Breast epithelium (tissue), 4 donors: Measurements from ENCODE around the gene OSBPL10. TPM values are rescaled to one million over a fixed set of nuclear protein-coding genes. Genes with fewer than 3 reads are reported as not detected.

Experiments used
- DNase-seq, 2 donors: peaks; one replicate each; pipeline ENCODE4 v3.0.0-alpha.2; 2019; ENCODE audit warnings: low spot score in 2 of 2
- H3K27ac ChIP-seq, 2 donors: fragments of 200-600 bp; sonication (generic) in 1 of 2; one replicate each; pipeline ENCODE4 v1.5.1; 2016 to 2019; ENCODE audit warnings: mild to moderate bottlenecking in 1 of 2
- H3K27me3 ChIP-seq, 2 donors: fragments of 200-600 bp; sonication (generic) in 1 of 2; one replicate each; pipeline versions ENCODE4 v1.5.1 to v1.6.0; 2017 to 2019; ENCODE audit warnings: control low read depth in 1 of 2, mild to moderate bottlenecking in 1 of 2
- H3K36me3 ChIP-seq: fragments of 200-600 bp; one replicate; pipeline ENCODE4 v1.5.1; 2019
- H3K4me1 ChIP-seq, 2 donors: fragments of 200-600 bp; sonication (generic); one replicate each; pipeline ENCODE4 v1.5.1; 2016 to 2019; ENCODE audit warnings: control low read depth in 1 of 2
- H3K4me3 ChIP-seq, 3 donors: fragments of 200-600 bp; sonication (generic); 1 replicate in 2 of 3; 2 replicates in 1 of 3; pipeline ENCODE4 v1.5.1; 2016 to 2019; ENCODE audit warnings: mild to moderate bottlenecking in 3 of 3, moderate library complexity in 2 of 3
- H3K9me3 ChIP-seq, 2 donors: fragments of 200-600 bp; sonication (generic) in 1 of 2; one replicate each; pipeline ENCODE4 v1.5.1; 2016 to 2019; ENCODE audit warnings: control low read depth in 1 of 2
- POLR2A ChIP-seq: fragments of 450-650 bp; IDR thresholded peaks from one replicate; pipeline ENCODE4 v1.6.1; 2016; ENCODE audit warnings: antibody characterized with exemption, mild to moderate bottlenecking, moderate library complexity
- POLR2AphosphoS5 ChIP-seq, 3 donors: sonication (generic); formaldehyde crosslinking; IDR thresholded peaks; one replicate each; pipeline ENCODE4 v1.6.1; 2017; ENCODE audit warnings: antibody characterized with exemption in 3 of 3
- intact Hi-C: fragments of 100-400 bp; cut with DNase I; formaldehyde crosslinking; loops from one replicate; pipeline ENCODE4 v1.15.1; 2023; ENCODE audit warnings: low total_unique reads
- total RNA-seq, 3 donors: library from RNA; depleted of rRNA; stranded (reverse); fragments of >200 nt; gene quantifications; one replicate each; pipeline ENCODE4 v1.1.0, GENCODE V29; 2016
- TF ChIP-seq, protein P1 (sequence below), 3 donors: fragments of 450-650 bp; IDR thresholded peaks; one replicate each; pipeline ENCODE4 v1.5.1; 2016 to 2017; ENCODE audit warnings: antibody characterized with exemption in 3 of 3, mild to moderate bottlenecking in 3 of 3, moderate library complexity in 3 of 3

The OSBPL10 gene
- total RNA-seq, 3 donors from 2014 or later = 17.6 to 47.4 (median 26.5) TPM

GRCh38 chr3:31971607-31972006, 9.5 kb downstream of the OSBPL10 start:
- Histone ChIP-seq H3K36me3 (no peaks in the 10 kb centered on the region), H3K4me3 (no peak overlapping the region), H3K27me3 (no peaks in the 10 kb centered on the region), H3K27ac (peak overlapping the region in 1 of 2 donors; percentile 33), H3K9me3 (no peaks in the 10 kb centered on the region), H3K4me1 (no peaks in the 10 kb centered on the region)
- intact Hi-C loops = loop anchor here (2.0 kb wide), 1 partner anchor 77 kb away; no protein-coding TSS in a partner anchor
- DNase-seq = no peak
- TF ChIP-seq, protein P1, sequence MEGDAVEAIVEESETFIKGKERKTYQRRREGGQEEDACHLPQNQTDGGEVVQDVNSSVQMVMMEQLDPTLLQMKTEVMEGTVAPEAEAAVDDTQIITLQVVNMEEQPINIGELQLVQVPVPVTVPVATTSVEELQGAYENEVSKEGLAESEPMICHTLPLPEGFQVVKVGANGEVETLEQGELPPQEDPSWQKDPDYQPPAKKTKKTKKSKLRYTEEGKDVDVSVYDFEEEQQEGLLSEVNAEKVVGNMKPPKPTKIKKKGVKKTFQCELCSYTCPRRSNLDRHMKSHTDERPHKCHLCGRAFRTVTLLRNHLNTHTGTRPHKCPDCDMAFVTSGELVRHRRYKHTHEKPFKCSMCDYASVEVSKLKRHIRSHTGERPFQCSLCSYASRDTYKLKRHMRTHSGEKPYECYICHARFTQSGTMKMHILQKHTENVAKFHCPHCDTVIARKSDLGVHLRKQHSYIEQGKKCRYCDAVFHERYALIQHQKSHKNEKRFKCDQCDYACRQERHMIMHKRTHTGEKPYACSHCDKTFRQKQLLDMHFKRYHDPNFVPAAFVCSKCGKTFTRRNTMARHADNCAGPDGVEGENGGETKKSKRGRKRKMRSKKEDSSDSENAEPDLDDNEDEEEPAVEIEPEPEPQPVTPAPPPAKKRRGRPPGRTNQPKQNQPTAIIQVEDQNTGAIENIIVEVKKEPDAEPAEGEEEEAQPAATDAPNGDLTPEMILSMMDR (IDR thresholded peaks at IDR 0.05) = no peak
- no peak for TF ChIP-seq POLR2AphosphoS5 (IDR thresholded peaks at IDR 0.05)
- no peak for TF ChIP-seq POLR2A

DNA sequence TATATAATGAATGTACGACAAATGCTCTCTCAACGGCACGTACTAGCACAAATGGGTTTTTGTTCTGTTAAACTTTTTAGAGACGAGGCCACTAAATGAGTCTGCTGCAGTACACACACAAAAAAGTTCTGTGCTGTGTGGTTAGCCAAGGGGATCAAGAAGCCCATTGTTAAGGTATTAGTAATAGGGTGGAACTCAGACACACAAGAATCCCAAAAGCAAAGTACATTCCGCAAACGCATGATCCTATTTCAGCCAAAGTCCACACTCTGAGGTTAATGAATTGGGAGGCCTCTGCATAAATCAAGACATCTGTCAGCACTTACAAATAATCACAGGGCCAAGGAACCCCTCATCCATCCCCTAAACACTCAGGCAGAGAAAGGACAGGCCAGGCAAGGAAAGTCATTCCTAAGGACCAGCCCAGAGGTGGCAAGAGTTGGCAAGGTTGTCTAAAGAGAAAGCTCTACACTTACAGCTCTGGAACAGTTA, 12.1 kb downstream of the OSBPL10 start:
- peak in 1 of 2 donors; percentile 44 for DNase-seq
- H3K4me3 ChIP-seq = no peak overlapping the region

DNA sequence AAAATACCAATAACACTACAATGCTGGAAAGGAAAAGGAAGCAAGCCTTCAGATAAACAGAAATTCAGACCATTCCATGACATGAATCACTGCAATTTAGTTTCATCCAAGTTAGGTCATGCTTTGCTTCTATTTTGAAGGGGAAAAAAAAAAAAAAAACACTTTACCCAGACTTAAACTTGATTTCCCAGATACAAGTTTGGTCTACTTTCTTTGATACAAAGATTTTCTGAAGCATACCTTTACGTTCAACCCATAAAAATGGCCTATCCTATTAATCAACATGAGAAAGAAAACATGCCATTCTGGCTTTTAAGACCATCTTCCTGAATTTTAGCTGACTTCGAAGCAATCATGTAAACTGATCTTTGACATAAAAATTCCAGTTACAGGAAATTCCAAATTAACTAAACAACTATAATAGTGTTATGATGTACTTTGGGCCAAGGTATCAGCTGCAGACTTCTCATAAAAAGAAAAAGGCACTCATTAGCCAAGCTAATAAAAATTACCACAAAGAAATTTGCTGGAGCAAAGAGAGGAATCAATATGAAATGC, 12.6 kb downstream of the OSBPL10 start:
- intact Hi-C loops = no loop called here
- Histone ChIP-seq H3K27ac (peak overlapping the region; percentile 74 to 86), H3K4me3 (no peak overlapping the region), H3K4me1 (no peaks in the 10 kb centered on the region), H3K36me3 (no peaks in the 10 kb centered on the region), H3K9me3 (no peaks in the 10 kb centered on the region), H3K27me3 (no peaks in the 10 kb centered on the region)
- no peak for TF ChIP-seq POLR2A
- TF ChIP-seq, protein P1 (IDR thresholded peaks at IDR 0.05) = no peak
- TF ChIP-seq POLR2AphosphoS5 (IDR thresholded peaks at IDR 0.05) = no peak
- no peak for DNase-seq

More for the DNA sequence above, 12.1 kb downstream of the OSBPL10 start:
- H3K9me3 ChIP-seq = no peaks in the 10 kb centered on the region
- H3K4me1 ChIP-seq = no peaks in the 10 kb centered on the region
- H3K27me3 ChIP-seq = no peaks in the 10 kb centered on the region
- intact Hi-C loops = no loop called here
- no peak for TF ChIP-seq POLR2A
- TF ChIP-seq, protein P1 (IDR thresholded peaks at IDR 0.05) = no peak
- no peak for TF ChIP-seq POLR2AphosphoS5 (IDR thresholded peaks at IDR 0.05)
- H3K36me3 ChIP-seq = no peaks in the 10 kb centered on the region
- peak overlapping the region; percentile 74 to 86 for H3K27ac ChIP-seq

GRCh38 chr3:31967592-31967991, 13.5 kb downstream of the OSBPL10 start:
- intact Hi-C loops = no loop called here
- Histone ChIP-seq H3K4me1 (peaks cover 0 to 4% of the 10 kb centered on the region in 2 donors), H3K36me3 (no peaks in the 10 kb centered on the region), H3K27me3 (no peaks in the 10 kb centered on the region), H3K27ac (peak overlapping the region; percentile 57 to 86), H3K4me3 (no peak overlapping the region), H3K9me3 (no peaks in the 10 kb centered on the region)
- TF ChIP-seq POLR2A (no peak), POLR2AphosphoS5 (IDR thresholded peaks at IDR 0.05) (no peak)
- TF ChIP-seq, protein P1 (IDR thresholded peaks at IDR 0.05) = no peak
- DNase-seq = no peak

DNA sequence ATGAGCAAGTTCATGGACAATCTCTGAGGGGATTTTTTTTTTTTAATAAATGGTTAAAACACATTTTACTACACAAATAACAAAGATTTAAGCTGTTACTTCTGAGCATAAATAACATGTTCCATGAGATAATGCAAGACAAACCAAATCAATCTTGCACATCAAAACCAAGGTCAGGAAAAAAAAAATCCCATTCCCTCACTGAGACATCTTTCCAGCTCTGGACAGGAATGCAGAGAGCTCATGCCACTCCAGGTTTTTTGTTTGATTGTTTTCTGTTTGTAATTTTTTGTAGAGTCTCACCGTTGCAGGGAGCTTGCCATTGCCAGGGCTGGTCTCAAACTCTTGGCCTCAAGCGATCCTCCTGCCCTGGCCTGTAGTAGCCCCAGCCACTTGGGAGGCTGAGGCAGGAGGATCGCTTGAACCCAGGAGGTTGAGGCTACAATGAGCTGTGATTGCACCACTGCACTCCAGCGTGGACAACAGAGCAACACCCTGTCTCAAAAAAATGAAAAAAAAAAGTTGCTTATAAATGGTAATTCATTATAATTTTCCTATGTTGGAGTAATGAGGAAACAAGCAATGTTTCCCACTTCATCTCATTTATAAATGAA, 14.0 kb downstream of the OSBPL10 start:
- Histone ChIP-seq H3K27me3 (no peaks in the 10 kb centered on the region), H3K36me3 (no peaks in the 10 kb centered on the region), H3K4me1 (peaks cover 0 to 4% of the 10 kb centered on the region in 2 donors), H3K4me3 (no peak overlapping the region), H3K27ac (peak overlapping the region; percentile 57 to 86), H3K9me3 (no peaks in the 10 kb centered on the region)
- TF ChIP-seq, protein P1 (IDR thresholded peaks at IDR 0.05) = no peak
- TF ChIP-seq POLR2AphosphoS5 (IDR thresholded peaks at IDR 0.05) = no peak
- no peak for TF ChIP-seq POLR2A
- intact Hi-C loops = no loop called here
- DNase-seq = no peak
